Breast epithelium (tissue), 4 donors: Measurements from ENCODE around the gene MAN1A2. TPM values are rescaled to one million over a fixed set of nuclear protein-coding genes. Genes with fewer than 3 reads are reported as not detected.

Source experiments
- DNase-seq, 2 donors: peaks; one replicate each; pipeline ENCODE4 v3.0.0-alpha.2; 2019; ENCODE audit warnings: low spot score in 2 of 2
- H3K27ac ChIP-seq, 2 donors: fragments of 200-600 bp; sonication (generic) in 1 of 2; one replicate each; pipeline ENCODE4 v1.5.1; 2016 to 2019; ENCODE audit warnings: mild to moderate bottlenecking in 1 of 2
- H3K27me3 ChIP-seq, 2 donors: fragments of 200-600 bp; sonication (generic) in 1 of 2; one replicate each; pipeline versions ENCODE4 v1.5.1 to v1.6.0; 2017 to 2019; ENCODE audit warnings: control low read depth in 1 of 2, mild to moderate bottlenecking in 1 of 2
- H3K36me3 ChIP-seq: fragments of 200-600 bp; one replicate; pipeline ENCODE4 v1.5.1; 2019
- H3K4me1 ChIP-seq, 2 donors: fragments of 200-600 bp; sonication (generic); one replicate each; pipeline ENCODE4 v1.5.1; 2016 to 2019; ENCODE audit warnings: control low read depth in 1 of 2
- H3K4me3 ChIP-seq, 3 donors: fragments of 200-600 bp; sonication (generic); 1 replicate in 2 of 3; 2 replicates in 1 of 3; pipeline ENCODE4 v1.5.1; 2016 to 2019; ENCODE audit warnings: mild to moderate bottlenecking in 3 of 3, moderate library complexity in 2 of 3
- H3K9me3 ChIP-seq, 2 donors: fragments of 200-600 bp; sonication (generic) in 1 of 2; one replicate each; pipeline ENCODE4 v1.5.1; 2016 to 2019; ENCODE audit warnings: control low read depth in 1 of 2
- POLR2A ChIP-seq: fragments of 450-650 bp; IDR thresholded peaks from one replicate; pipeline ENCODE4 v1.6.1; 2016; ENCODE audit warnings: antibody characterized with exemption, mild to moderate bottlenecking, moderate library complexity
- POLR2AphosphoS5 ChIP-seq, 3 donors: sonication (generic); formaldehyde crosslinking; IDR thresholded peaks; one replicate each; pipeline ENCODE4 v1.6.1; 2017; ENCODE audit warnings: antibody characterized with exemption in 3 of 3
- intact Hi-C: fragments of 100-400 bp; cut with DNase I; formaldehyde crosslinking; loops from one replicate; pipeline ENCODE4 v1.15.1; 2023; ENCODE audit warnings: low total_unique reads
- total RNA-seq, 3 donors: library from RNA; depleted of rRNA; stranded (reverse); fragments of >200 nt; gene quantifications; one replicate each; pipeline ENCODE4 v1.1.0, GENCODE V29; 2016
- TF ChIP-seq, protein P1 (sequence below), 3 donors: fragments of 450-650 bp; IDR thresholded peaks; one replicate each; pipeline ENCODE4 v1.5.1; 2016 to 2017; ENCODE audit warnings: antibody characterized with exemption in 3 of 3, mild to moderate bottlenecking in 3 of 3, moderate library complexity in 3 of 3

MAN1A2 gene
- total RNA-seq, 3 donors from 2014 or later: 40.2 to 52.8 (median 43.3) TPM

DNA sequence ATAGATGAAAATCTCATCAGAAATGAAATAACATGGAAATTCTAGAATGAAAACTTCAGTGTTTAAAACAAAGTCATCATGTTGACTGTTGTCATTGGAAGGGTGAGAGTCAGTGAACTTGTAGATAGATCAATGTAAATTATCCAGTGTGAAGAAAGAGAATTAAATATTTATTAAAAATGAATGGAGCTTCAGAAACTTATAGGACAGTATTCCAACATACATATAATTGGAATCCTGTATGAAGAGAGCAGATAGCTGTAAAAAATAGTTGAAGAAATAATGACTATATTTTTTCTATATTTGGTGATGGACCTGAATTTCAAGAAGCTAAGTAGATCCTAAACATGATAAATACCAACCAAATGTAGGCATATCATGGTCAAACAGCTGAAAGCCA lies 60.0 kb downstream of the MAN1A2 start:
- Histone ChIP-seq H3K4me1 (no peaks in the 10 kb centered on the region), H3K9me3 (peaks cover 0 to 33% of the 10 kb centered on the region in 2 donors), H3K36me3 (no peaks in the 10 kb centered on the region), H3K27me3 (no peaks in the 10 kb centered on the region), H3K4me3 (no peak overlapping the region), H3K27ac (no peak overlapping the region)
- TF ChIP-seq, protein P1, sequence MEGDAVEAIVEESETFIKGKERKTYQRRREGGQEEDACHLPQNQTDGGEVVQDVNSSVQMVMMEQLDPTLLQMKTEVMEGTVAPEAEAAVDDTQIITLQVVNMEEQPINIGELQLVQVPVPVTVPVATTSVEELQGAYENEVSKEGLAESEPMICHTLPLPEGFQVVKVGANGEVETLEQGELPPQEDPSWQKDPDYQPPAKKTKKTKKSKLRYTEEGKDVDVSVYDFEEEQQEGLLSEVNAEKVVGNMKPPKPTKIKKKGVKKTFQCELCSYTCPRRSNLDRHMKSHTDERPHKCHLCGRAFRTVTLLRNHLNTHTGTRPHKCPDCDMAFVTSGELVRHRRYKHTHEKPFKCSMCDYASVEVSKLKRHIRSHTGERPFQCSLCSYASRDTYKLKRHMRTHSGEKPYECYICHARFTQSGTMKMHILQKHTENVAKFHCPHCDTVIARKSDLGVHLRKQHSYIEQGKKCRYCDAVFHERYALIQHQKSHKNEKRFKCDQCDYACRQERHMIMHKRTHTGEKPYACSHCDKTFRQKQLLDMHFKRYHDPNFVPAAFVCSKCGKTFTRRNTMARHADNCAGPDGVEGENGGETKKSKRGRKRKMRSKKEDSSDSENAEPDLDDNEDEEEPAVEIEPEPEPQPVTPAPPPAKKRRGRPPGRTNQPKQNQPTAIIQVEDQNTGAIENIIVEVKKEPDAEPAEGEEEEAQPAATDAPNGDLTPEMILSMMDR (IDR thresholded peaks at IDR 0.05): no peak
- TF ChIP-seq POLR2A (no peak), POLR2AphosphoS5 (IDR thresholded peaks at IDR 0.05) (no peak)
- no peak for DNase-seq
- intact Hi-C loops: no loop called here

DNA sequence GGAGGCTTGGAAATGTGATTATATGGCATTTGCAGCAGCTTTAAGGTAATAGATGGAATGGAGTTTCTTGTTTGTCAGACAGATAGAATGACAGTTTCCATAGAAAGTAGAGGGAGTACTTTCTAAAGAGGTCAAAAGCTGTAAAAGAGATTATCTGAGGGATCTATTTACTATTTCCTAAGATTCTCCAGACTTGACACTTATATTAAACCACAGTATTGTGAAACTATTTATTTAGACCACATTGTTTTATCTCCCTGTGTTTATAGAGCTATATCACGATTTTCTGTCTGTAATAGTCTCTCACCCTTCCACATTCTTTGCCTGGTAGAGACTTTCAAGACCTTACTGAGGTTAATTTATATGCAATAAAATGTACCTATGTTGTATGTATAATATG lies 66.7 kb downstream of the MAN1A2 start:
- Histone ChIP-seq H3K4me1 (no peaks in the 10 kb centered on the region), H3K27ac (no peak overlapping the region), H3K27me3 (no peaks in the 10 kb centered on the region), H3K36me3 (no peaks in the 10 kb centered on the region), H3K9me3 (no peaks in the 10 kb centered on the region), H3K4me3 (no peak overlapping the region)
- intact Hi-C loops: no loop called here
- no peak for TF ChIP-seq POLR2A
- TF ChIP-seq, protein P1 (IDR thresholded peaks at IDR 0.05): no peak
- DNase-seq: no peak

DNA sequence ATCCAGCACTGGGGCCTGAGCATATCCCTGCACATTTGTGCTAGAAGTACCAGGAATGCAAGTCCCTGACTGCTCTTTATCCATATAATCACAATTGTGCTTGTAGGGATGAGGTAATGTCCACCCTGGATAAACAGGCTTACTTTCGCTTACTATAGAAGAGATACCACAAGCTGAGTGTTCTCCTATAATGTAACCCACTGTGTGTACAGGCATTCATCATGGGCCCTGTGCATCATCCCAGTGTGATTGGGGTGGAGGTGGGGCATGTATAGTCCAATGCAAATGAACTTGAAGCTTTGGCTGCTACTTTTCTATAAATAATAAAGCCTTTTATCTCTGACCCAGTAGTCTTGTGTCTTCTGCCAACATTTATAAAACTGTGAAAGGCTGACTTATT lies 69.3 kb downstream of the MAN1A2 start:
- Histone ChIP-seq H3K4me3 (no peak overlapping the region), H3K9me3 (no peaks in the 10 kb centered on the region), H3K27me3 (no peaks in the 10 kb centered on the region), H3K27ac (no peak overlapping the region), H3K36me3 (no peaks in the 10 kb centered on the region), H3K4me1 (no peaks in the 10 kb centered on the region)
- intact Hi-C loops: no loop called here
- no peak for DNase-seq
- no peak for TF ChIP-seq POLR2A
- no peak for TF ChIP-seq POLR2AphosphoS5 (IDR thresholded peaks at IDR 0.05)
- TF ChIP-seq, protein P1 (IDR thresholded peaks at IDR 0.05): no peak

DNA sequence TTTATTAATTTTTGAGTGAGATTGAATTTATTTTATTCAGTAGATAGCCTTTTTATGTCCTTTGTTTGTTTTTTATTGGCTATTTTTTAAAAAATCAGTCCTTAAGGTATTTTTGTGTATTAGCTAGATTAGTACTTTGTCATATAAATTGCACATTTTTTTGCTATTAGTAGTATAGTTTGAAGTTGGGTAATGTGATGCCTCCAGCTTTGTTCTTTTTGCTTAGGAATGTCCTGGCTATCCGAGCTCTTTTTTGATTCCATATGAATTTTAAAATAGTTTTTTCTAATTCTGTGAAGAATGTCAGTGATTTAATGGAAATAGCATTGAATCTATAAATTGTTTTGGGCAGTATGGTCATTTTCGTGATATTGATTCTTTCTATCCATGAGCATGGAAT lies 80.4 kb downstream of the MAN1A2 start:
- Histone ChIP-seq H3K36me3 (no peaks in the 10 kb centered on the region), H3K4me1 (no peaks in the 10 kb centered on the region), H3K27me3 (no peaks in the 10 kb centered on the region), H3K27ac (no peak overlapping the region), H3K9me3 (peaks cover 0 to 3% of the 10 kb centered on the region in 2 donors), H3K4me3 (no peak overlapping the region)
- intact Hi-C loops: no loop called here
- TF ChIP-seq POLR2AphosphoS5 (IDR thresholded peaks at IDR 0.05): no peak
- TF ChIP-seq, protein P1 (IDR thresholded peaks at IDR 0.05): no peak
- TF ChIP-seq POLR2A: no peak
- no peak for DNase-seq

DNA sequence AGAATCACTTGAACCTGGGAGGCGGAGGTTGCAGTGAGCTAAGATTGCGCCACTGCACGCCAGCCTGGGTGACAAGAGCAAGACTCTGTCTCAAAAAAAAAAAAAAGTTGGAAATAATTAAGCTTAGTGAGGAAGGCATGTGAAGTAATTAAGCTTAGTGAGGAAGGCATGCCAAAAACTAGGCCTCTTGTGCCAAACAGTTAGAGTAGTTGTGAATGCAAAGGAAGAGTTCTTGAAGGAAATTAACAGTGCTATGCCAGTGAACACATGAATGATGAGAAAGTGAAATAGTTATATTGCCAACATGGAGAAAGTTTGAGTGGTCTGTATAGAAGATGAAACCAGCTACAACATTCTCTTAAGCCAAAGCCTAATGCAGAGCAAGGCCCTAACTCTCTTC lies 85.0 kb downstream of the MAN1A2 start:
- no peak for TF ChIP-seq POLR2A
- no peak for TF ChIP-seq POLR2AphosphoS5 (IDR thresholded peaks at IDR 0.05)
- TF ChIP-seq, protein P1 (IDR thresholded peaks at IDR 0.05): no peak
- intact Hi-C loops: no loop called here
- H3K27me3 ChIP-seq: no peaks in the 10 kb centered on the region
- DNase-seq: no peak
- H3K27ac ChIP-seq: no peak overlapping the region
- no peaks in the 10 kb centered on the region for H3K36me3 ChIP-seq
- peaks cover 0 to 3% of the 10 kb centered on the region in 2 donors for H3K9me3 ChIP-seq
- no peaks in the 10 kb centered on the region for H3K4me1 ChIP-seq
- H3K4me3 ChIP-seq: no peak overlapping the region
